Measurements from ENCODE around the gene HLA-DPA1. TPM values are rescaled to one million over a fixed set of nuclear protein-coding genes. Genes with fewer than 3 reads are reported as not detected.
A peak's percentile ranks its signal among the peaks of the same experiment; 100 is the strongest.

Gene HLA-DPA1
- total RNA-seq, 4 donors from 2014 or later: 15.4 to 172 (median 67.6) TPM

DNA sequence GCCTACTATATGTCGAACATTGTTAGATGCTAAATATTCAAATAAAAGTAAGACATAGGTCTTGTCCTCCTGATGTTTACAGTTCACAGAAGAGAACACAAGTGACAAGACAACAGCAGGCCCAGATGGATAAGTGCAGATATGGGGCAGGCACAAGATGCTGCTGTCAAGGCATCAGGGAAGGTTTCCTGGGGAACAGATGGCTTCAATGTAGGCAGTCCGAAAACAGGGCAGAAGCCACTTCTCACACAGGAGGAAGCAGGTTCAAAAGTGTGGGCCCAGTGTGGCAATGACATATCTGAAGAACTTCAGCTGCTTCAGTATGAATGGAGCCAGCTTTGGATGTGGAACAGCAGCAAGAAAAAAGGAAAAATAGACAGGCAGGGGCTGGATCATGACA lies 34.9 kb upstream of the HLA-DPA1 start:
- DNase-seq: no peak
- Histone ChIP-seq H3K27ac (no peak overlapping the region), H3K9me3 (no peaks in the 10 kb centered on the region), H3K36me3 (no peaks in the 10 kb centered on the region), H3K4me1 (no peaks in the 10 kb centered on the region), H3K27me3 (no peaks in the 10 kb centered on the region), H3K4me3 (replicated peaks in 1 of 3) (no peak overlapping the region)
- no peak for TF ChIP-seq POLR2A (IDR thresholded peaks at IDR 0.05)
- TF ChIP-seq, protein P1, sequence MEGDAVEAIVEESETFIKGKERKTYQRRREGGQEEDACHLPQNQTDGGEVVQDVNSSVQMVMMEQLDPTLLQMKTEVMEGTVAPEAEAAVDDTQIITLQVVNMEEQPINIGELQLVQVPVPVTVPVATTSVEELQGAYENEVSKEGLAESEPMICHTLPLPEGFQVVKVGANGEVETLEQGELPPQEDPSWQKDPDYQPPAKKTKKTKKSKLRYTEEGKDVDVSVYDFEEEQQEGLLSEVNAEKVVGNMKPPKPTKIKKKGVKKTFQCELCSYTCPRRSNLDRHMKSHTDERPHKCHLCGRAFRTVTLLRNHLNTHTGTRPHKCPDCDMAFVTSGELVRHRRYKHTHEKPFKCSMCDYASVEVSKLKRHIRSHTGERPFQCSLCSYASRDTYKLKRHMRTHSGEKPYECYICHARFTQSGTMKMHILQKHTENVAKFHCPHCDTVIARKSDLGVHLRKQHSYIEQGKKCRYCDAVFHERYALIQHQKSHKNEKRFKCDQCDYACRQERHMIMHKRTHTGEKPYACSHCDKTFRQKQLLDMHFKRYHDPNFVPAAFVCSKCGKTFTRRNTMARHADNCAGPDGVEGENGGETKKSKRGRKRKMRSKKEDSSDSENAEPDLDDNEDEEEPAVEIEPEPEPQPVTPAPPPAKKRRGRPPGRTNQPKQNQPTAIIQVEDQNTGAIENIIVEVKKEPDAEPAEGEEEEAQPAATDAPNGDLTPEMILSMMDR (IDR thresholded peaks at IDR 0.05): no peak
- intact Hi-C loops (cut with DNase I): no loop called here
- WGBS, 2 donors: 82 to 85% methylated on average over 2 of the region's 2 CpGs

DNA sequence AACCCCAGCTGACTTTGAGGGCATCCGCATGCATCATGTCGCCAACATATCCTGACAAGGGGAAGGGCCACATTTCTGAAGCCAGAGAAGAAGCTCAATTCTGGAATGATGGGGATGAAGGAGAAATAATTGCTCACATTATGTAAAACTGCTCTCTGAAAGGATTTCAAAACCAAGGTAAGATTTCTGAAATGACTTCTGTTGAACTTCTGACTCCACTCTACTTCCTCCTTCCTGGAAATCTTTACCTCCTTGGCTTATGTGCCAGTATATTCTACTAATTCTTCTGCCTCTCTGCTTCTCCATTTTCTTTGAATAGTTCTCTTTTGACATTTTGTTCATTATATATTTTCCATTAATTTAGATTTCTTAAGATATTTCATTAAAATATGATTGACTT lies 34.2 kb upstream of the HLA-DPA1 start:
- H3K36me3 ChIP-seq: no peaks in the 10 kb centered on the region
- no peak for DNase-seq
- 71 to 95% methylated on average over 2 of the region's 2 CpGs for WGBS, 2 donors
- H3K9me3 ChIP-seq: no peaks in the 10 kb centered on the region
- no peak overlapping the region for H3K4me3 ChIP-seq (replicated peaks in 1 of 3)
- TF ChIP-seq POLR2A (IDR thresholded peaks at IDR 0.05): no peak
- TF ChIP-seq, protein P1 (IDR thresholded peaks at IDR 0.05): no peak
- intact Hi-C loops (cut with DNase I): no loop called here
- no peak overlapping the region for H3K27ac ChIP-seq
- H3K4me1 ChIP-seq: no peaks in the 10 kb centered on the region
- H3K27me3 ChIP-seq: no peaks in the 10 kb centered on the region

DNA sequence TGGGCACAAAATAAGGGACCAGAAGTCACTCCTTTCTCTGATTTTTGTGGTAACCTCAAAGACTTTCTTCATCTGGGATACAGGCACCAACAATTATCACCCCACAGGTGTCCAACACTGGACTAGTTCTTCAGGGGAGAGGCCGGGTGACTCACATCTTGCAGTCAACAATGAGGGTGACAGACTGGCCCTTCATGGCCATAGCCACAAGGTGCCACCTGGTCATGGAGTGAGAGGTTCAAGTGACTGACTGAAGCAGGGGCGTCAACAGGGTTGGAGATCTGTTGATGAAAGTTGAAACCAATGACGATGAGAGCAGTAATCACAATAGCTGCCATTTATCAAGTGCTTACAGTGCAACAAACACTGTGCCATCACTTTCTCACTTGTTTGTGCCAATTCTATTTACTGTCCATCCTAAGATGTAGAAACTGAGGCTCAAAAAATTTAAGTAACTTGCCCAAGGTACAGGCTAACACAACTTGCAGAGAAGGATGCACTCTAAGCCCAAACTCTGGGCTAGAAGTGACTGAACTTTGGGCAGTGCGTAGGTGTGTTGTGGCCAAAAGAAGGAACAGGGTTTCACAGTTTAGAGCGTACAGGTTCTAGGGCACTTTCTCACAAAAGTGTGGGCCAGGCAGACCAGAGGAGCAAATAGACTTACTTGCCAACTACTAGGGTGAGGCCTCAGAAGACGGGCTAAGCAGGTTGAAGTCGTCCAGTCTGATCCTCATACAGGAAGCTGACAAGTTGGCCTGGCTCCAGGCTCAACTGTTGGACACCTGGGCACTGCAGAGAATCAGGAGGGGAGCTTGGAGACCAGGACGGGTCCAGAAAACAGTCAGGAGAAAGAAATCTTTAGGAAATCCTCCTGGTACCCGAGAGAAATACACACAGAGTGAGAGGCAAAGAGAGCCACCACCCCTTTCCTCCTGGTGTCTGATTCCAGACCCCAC lies 32.7 kb upstream of the HLA-DPA1 start:
- 65 to 69% methylated on average over 9 of the region's 9 CpGs for WGBS, 2 donors
- no peaks in the 10 kb centered on the region for H3K4me1 ChIP-seq
- H3K27me3 ChIP-seq: no peaks in the 10 kb centered on the region
- H3K36me3 ChIP-seq: no peaks in the 10 kb centered on the region
- no peak overlapping the region for H3K4me3 ChIP-seq (replicated peaks in 1 of 3)
- intact Hi-C loops (cut with DNase I): no loop called here
- DNase-seq: peak in 1 of 2 donors; percentile 49
- H3K9me3 ChIP-seq: no peaks in the 10 kb centered on the region
- no peak for TF ChIP-seq POLR2A (IDR thresholded peaks at IDR 0.05)
- no peak overlapping the region for H3K27ac ChIP-seq

DNA sequence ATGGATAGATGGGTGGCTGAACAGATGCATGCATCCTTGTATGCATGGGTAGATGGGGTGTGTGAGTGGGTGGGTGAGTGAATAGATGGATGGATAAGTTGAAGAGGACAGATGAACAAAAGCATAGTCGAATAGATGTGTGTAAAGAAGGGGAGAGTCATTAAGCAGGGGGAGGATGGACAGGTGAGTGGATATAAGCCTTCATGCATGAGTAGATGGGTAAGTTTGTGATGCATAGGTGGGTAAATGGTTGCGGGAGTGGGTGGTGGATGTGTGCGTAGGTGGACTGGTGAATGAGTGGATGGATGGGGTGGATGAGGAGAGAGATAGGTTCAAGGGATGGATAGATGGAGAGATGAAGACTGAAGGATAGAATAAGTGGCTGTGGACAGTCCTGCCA lies 31.9 kb upstream of the HLA-DPA1 start:
- no peaks in the 10 kb centered on the region for H3K36me3 ChIP-seq
- intact Hi-C loops (cut with DNase I): no loop called here
- no peak overlapping the region for H3K27ac ChIP-seq
- no peak for DNase-seq
- H3K27me3 ChIP-seq: no peaks in the 10 kb centered on the region
- TF ChIP-seq, protein P1 (IDR thresholded peaks at IDR 0.05): no peak
- no peak for TF ChIP-seq POLR2A (IDR thresholded peaks at IDR 0.05)
- H3K4me1 ChIP-seq: no peaks in the 10 kb centered on the region
- H3K9me3 ChIP-seq: no peaks in the 10 kb centered on the region
- no peak overlapping the region for H3K4me3 ChIP-seq (replicated peaks in 1 of 3)
- 64 to 86% methylated on average over 3 of the region's 3 CpGs for WGBS, 2 donors

DNA sequence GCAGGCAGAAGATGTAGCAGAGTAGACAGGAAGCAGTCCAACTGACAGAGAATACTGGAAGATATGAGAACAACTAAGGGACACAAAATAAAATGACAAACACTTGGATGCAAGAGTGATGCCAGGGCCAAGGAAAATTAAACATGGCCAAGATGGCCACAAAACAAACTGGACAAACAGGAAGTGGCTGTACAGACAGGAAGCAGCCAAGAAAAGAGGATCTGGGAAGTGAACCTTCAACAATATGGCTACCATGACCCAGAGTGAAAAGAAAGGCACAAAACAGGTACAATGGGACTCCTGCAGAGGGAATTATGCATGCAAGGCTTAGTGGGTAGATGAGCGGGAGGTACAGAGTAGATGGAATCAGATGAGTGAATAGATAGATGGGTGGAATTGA lies 31.4 kb upstream of the HLA-DPA1 start:
- no peaks in the 10 kb centered on the region for H3K4me1 ChIP-seq
- H3K27me3 ChIP-seq: no peaks in the 10 kb centered on the region
- WGBS, 2 donors: 95 to 96% methylated on average over 1 of the region's 1 CpG
- no peaks in the 10 kb centered on the region for H3K9me3 ChIP-seq
- no peak overlapping the region for H3K27ac ChIP-seq
- no peak overlapping the region for H3K4me3 ChIP-seq (replicated peaks in 1 of 3)
- no peak for TF ChIP-seq POLR2A (IDR thresholded peaks at IDR 0.05)
- TF ChIP-seq, protein P1 (IDR thresholded peaks at IDR 0.05): no peak
- DNase-seq: no peak
- no peaks in the 10 kb centered on the region for H3K36me3 ChIP-seq
- intact Hi-C loops (cut with DNase I): no loop called here
